ENCODE results near the gene SPTBN5.
A peak's percentile ranks its signal among the peaks of the same experiment; 100 is the strongest.

Gene SPTBN5

GRCh38 chr15:41897363-41897799, 3.5 kb upstream of the SPTBN5 start:
- no peak for TF ChIP-seq Cebpa-rat (IDR thresholded peaks at IDR 0.05)

GRCh38 chr15:41896566-41896965, 2.7 kb upstream of the SPTBN5 start:
- Histone ChIP-seq H3K9me3 (replicated peaks in 1 of 11) (no peaks in the 10 kb centered on the region), H3K9ac (0 out of 22 replicates have a peak overlapping the region, but pooled peaks of 1 of the 11 experiments have one; percentile 8), H3K36me3 (peaks cover 0 to 44% (median 5%) of the 10 kb centered on the region in 11 experiments; a peak in 11 of 22 replicates), H3K27me3 (no peaks in the 10 kb centered on the region), H4K20me1 (peaks cover 0 to 11% (median under 1%) of the 10 kb centered on the region in 11 experiments; a peak in 8 of 22 replicates), H3K4me3 (no peak overlapping the region), H3K27ac (peak overlapping the region in 6 of 11 experiments; percentile 5 to 79 (median 32); a peak in 8 of 22 replicates), H3K4me2 (peak overlapping the region in 9 of 11 experiments; percentile 32 to 61 (median 50); a peak in 16 of 22 replicates), H3K4me1 (peaks cover 40 to 97% (median 93%) of the 10 kb centered on the region in 10 experiments)
- no peak for TF ChIP-seq Cebpa-rat (IDR thresholded peaks at IDR 0.05)

More at GRCh38 chr15:41897363-41897799, 3.5 kb upstream of the SPTBN5 start:
- peak overlapping the region in 5 of 11 experiments; percentile 12 to 79 (median 33); a peak in 4 of 22 replicates for H3K27ac ChIP-seq
- peaks cover 34 to 95% (median 90%) of the 10 kb centered on the region in 10 experiments for H3K4me1 ChIP-seq
- H3K36me3 ChIP-seq: peaks cover 0 to 53% (median 5%) of the 10 kb centered on the region in 11 experiments; a peak in 11 of 22 replicates
- peak overlapping the region in 9 of 11 experiments; percentile 32 to 61 (median 50); a peak in 18 of 22 replicates for H3K4me2 ChIP-seq
- H3K27me3 ChIP-seq: no peaks in the 10 kb centered on the region
- no peak overlapping the region for H3K4me3 ChIP-seq
- peak overlapping the region in 1 of 11 experiments; percentile 8; a peak in 1 of 22 replicates for H3K9ac ChIP-seq
- no peaks in the 10 kb centered on the region for H3K9me3 ChIP-seq (replicated peaks in 1 of 11)
- peaks cover 0 to 19% (median 4%) of the 10 kb centered on the region in 11 experiments; a peak in 8 of 22 replicates for H4K20me1 ChIP-seq

- Histone ChIP-seq H3K36me3 (peaks cover 0 to 38% (median 5%) of the 10 kb centered on the region in 11 experiments; a peak in 11 of 22 replicates), H3K4me3 (no peak overlapping the region), H4K20me1 (peaks cover 0 to 8% (median 0%) of the 10 kb centered on the region in 11 experiments; a peak in 2 of 22 replicates), H3K9me3 (replicated peaks in 1 of 11) (no peaks in the 10 kb centered on the region), H3K9ac (no peak overlapping the region), H3K27ac (peak overlapping the region in 3 of 11 experiments; percentile 72 to 79 (median 78); a peak in 5 of 22 replicates), H3K27me3 (no peaks in the 10 kb centered on the region), H3K4me1 (peaks cover 39 to 97% (median 93%) of the 10 kb centered on the region in 10 experiments), H3K4me2 (peak overlapping the region in 7 of 11 experiments; percentile 40 to 97 (median 55); a peak in 6 of 22 replicates)
- no peak for TF ChIP-seq Cebpa-rat (IDR thresholded peaks at IDR 0.05)
Measured at GRCh38 chr15:41895957-41896356, 2.1 kb upstream of the SPTBN5 start.

DNA sequence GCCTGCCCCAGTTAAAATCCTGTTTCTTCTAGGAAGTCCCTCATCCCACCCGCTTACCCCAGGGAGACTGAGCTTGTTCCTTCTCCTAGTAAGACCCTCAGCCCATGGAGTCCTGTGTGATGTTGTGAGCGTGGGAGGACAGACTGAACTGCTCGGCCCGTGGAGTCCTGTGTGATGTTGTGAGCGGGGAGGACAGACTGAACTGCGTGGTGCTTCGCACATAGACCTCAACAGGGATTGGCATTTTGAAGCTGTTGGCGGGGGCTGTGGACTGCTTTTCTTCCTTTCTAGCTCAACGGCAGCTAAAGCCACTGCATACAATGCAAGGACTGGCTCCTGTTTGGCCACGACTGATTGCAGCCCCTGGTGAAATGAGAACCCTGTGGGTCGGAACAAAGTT, 1.6 kb upstream of the SPTBN5 start:
- Histone ChIP-seq H3K9me3 (replicated peaks in 1 of 11) (no peaks in the 10 kb centered on the region), H3K36me3 (peaks cover 0 to 34% (median 2%) of the 10 kb centered on the region in 11 experiments; a peak in 11 of 22 replicates), H3K4me2 (peak overlapping the region in 9 of 11 experiments; percentile 89 to 97 (median 94); a peak in 18 of 22 replicates), H3K4me1 (peaks cover 35 to 93% (median 90%) of the 10 kb centered on the region in 10 experiments), H3K9ac (peak overlapping the region in 9 of 11 experiments; percentile 25 to 69 (median 62); a peak in 15 of 22 replicates), H4K20me1 (peaks cover 0 to 7% (median 0%) of the 10 kb centered on the region in 11 experiments; a peak in 2 of 22 replicates), H3K4me3 (no peak overlapping the region; a peak in 2 of 20 replicates), H3K27ac (peak overlapping the region in 9 of 11 experiments; percentile 57 to 79 (median 72); a peak in 17 of 22 replicates), H3K27me3 (no peaks in the 10 kb centered on the region)
- no peak for TF ChIP-seq Cebpa-rat (IDR thresholded peaks at IDR 0.05)

GRCh38 chr15:41894791-41895463, 1.1 kb upstream of the SPTBN5 start:
- Histone ChIP-seq H3K27ac (peak overlapping the region; percentile 1 to 79 (median 71); a peak in 21 of 22 replicates), H3K4me3 (peak overlapping the region in 6 of 10 experiments; percentile 6 to 61 (median 21); a peak in 8 of 20 replicates), H3K9ac (peak overlapping the region; percentile 40 to 75 (median 62); a peak in 20 of 22 replicates), H3K36me3 (peaks cover 0 to 28% (median 0%) of the 10 kb centered on the region in 11 experiments; a peak in 9 of 22 replicates), H3K4me1 (peaks cover 35 to 91% (median 84%) of the 10 kb centered on the region in 10 experiments), H4K20me1 (peaks cover 0 to 1% (median 0%) of the 10 kb centered on the region in 11 experiments; a peak in 2 of 22 replicates), H3K9me3 (replicated peaks in 1 of 11) (no peaks in the 10 kb centered on the region), H3K4me2 (peak overlapping the region; percentile 89 to 97 (median 94)), H3K27me3 (no peaks in the 10 kb centered on the region)
- no peak for TF ChIP-seq Cebpa-rat (IDR thresholded peaks at IDR 0.05)

- Histone ChIP-seq H3K4me2 (peak overlapping the region; percentile 89 to 97 (median 94)), H3K4me1 (peaks cover 36 to 91% (median 82%) of the 10 kb centered on the region in 10 experiments), H3K36me3 (peaks cover 0 to 22% (median 0%) of the 10 kb centered on the region in 11 experiments; a peak in 9 of 22 replicates), H3K9me3 (replicated peaks in 1 of 11) (no peaks in the 10 kb centered on the region), H3K4me3 (peak overlapping the region in 7 of 10 experiments; percentile 6 to 61 (median 19); a peak in 8 of 20 replicates), H3K27ac (peak overlapping the region; percentile 1 to 79 (median 71); a peak in 21 of 22 replicates), H3K27me3 (no peaks in the 10 kb centered on the region), H3K9ac (peak overlapping the region; percentile 40 to 75 (median 62); a peak in 21 of 22 replicates), H4K20me1 (no peaks in the 10 kb centered on the region; a peak in 1 of 22 replicates)
- no peak for TF ChIP-seq Cebpa-rat (IDR thresholded peaks at IDR 0.05)
Measured at GRCh38 chr15:41894251-41894790, 468 bp upstream of the SPTBN5 start.

- H4K20me1 ChIP-seq: no peaks in the 10 kb centered on the region; a peak in 1 of 22 replicates
- no peaks in the 10 kb centered on the region for H3K27me3 ChIP-seq
- peak overlapping the region in 8 of 11 experiments; percentile 44 to 79 (median 62); a peak in 15 of 22 replicates for H3K27ac ChIP-seq
- no peaks in the 10 kb centered on the region for H3K9me3 ChIP-seq (replicated peaks in 1 of 11)
- peaks cover 50 to 95% (median 86%) of the 10 kb centered on the region in 10 experiments for H3K4me1 ChIP-seq
- peaks cover 0 to 7% (median 0%) of the 10 kb centered on the region in 11 experiments; a peak in 3 of 22 replicates for H3K36me3 ChIP-seq
- no peak for TF ChIP-seq Cebpa-rat (IDR thresholded peaks at IDR 0.05)
- peak overlapping the region; percentile 89 to 97 (median 94) for H3K4me2 ChIP-seq
- H3K4me3 ChIP-seq: peak overlapping the region in 1 of 10 experiments; percentile 2; a peak in 1 of 20 replicates
- peak overlapping the region; percentile 14 to 65 (median 46); a peak in 18 of 22 replicates for H3K9ac ChIP-seq
Measured at GRCh38 chr15:41892621-41893421, 1.0 kb downstream of the SPTBN5 start.
